GM19455 (cell line): ENCODE measurements around the gene NCBP2.
"Not testable (repeated sequence)": the region's sequence is repeated elsewhere in the genome, so short reads cannot be mapped to it uniquely, and the experiment has no call there.

Experiments
- ATAC-seq: cut with Tn5 transposase; IDR thresholded peaks from one replicate; pipeline ENCODE4 v1.9.1; 2021; ENCODE audit not compliant: unreplicated experiment

The NCBP2 gene

DNA sequence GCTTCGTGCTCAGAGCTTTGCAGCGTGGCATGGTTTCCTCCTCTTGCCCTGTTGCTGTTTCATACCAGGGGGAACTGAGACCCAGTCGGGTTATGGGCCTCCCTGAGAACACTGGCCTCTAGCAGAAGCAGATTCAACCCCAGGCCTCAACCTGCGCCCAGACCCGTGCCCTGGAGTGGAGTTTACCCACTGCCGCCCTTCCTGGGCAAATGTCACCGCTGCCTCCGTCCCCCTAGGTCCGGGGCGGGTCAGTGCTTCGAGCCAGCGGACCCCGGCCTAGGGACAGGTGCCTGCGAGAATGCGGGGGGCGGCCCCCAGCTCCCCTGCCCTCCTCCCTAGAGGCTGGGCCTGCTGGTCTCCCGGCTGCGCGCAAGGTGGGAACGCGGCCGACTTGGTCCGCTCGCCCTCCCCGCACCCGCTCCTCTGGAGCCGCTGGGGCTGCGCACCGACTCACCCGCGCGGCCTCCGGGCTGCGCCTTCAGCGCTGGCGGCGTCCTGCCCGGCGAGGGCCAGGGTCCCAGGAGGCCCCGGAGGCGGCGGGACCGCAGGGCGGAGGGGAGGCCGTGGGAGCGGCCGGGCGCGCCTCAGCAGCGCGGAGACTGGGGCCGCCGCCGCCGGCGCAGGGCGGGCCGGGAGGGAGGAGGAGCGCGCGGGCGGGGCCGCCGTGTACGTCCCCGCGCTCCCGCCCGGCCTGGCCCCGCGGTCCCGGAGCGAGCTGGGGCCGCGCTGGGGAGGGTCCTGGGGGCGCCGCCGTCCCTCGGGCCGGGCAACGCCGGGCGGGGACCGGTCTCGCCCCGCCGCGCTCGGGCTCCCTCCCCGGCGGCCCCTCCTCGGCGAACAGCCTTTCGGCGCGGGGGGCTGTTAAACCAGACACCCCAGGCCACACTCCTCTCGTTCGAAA lies 26.2 kb upstream of the NCBP2 start, which contains the start of gene PIGZ:
Gene PIGZ (minus strand): TSS at position 601 of the 901 bp plus-strand sequence. CDS start 16,802 bp downstream, outside the sequence.
- ATAC-seq, result peak; percentile 67

- no peak for ATAC-seq
Measured at GRCh38 chr3:196967412-196968232, 25.3 kb upstream of the NCBP2 start.

GRCh38 chr3:196966526-196967401 lies 24.4 kb upstream of the NCBP2 start:
- ATAC-seq, result no peak

DNA sequence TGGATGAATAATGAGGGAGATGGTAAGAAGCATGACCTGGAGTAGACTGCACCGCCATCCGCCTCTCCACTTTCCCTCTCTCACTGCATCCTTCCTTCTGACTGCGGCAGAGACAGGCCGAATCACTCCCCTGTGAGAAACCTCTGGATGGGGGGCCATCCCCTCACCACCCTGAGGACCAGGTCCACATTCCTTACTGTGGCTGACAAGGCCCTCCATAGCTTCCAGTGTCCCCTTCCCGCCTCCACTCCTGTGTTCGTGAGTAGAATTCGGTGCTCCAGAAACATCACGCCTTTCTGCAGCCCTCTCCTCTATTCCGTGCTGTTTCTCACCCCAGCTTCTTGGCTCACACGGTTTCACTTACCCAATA lies 23.5 kb upstream of the NCBP2 start:
- ATAC-seq, result no peak

- no peak for ATAC-seq
Measured at GRCh38 chr3:196965112-196965803, 22.9 kb upstream of the NCBP2 start.

- no peak for ATAC-seq
Measured at GRCh38 chr3:196963631-196963953, 21.3 kb upstream of the NCBP2 start.

GRCh38 chr3:196962930-196963630 lies 20.8 kb upstream of the NCBP2 start:
- ATAC-seq, result no peak

DNA sequence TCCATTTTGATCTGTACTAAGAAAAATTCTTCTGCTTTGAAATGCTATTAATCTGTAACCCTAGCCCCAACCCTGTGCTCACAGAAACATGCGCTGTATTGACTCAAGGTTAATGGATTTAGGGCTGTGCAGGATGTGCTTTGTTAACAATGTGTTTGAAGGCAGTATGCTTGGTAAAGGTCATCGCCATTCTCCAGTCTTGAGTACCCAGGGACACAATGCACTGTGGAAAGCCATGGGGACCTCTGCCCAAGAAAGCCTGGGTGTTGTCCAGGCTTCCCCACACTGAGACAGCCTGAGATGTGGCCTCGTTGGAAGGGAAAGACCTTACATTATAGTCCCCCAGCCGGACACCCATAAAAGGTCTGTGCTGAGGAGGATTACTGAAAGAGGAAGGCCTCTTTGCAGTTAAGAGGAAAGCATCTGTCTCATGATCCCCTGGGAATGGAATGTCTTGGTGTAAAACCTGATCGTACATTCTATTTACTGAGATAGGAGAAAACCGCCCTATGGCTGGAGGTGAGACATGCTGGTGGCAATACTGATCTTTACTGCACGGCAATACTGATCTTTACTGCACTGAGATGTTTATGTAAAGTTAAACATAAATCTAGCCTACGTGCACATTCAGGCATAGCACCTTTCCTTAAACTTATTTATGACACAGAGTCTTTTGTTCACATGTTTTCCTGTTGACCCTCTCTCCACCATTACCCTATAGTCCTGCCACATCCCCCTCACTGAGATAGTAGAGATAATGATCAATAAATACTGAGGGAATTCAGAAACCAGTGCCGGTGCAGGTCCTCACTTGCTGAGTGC lies 20.0 kb upstream of the NCBP2 start:
- ATAC-seq, result no peak

DNA sequence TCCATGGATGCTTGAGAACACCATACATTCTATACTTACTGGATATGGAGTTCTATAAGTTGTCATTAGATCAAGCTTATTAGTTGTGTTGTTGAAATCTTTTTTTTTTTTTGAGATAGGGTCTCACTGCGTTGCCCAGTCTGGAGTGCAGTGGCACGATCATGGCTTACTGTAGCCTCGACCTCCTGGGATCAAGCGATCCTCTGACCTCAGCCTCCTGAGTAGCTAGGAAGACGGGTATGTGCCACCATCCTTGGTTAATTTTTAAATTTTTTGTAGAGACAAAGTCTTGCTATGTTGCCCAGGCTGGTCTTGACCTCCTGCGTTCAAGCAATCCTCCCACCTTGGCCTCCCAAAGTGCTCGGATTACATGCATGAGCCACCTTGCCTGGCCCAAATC lies 12.5 kb upstream of the NCBP2 start:
- ATAC-seq, result no peak

GRCh38 chr3:196951371-196951770 lies 9.0 kb upstream of the NCBP2 start:
- no peak for ATAC-seq

GRCh38 chr3:196949750-196950149 lies 7.4 kb upstream of the NCBP2 start:
- ATAC-seq, result no peak

DNA sequence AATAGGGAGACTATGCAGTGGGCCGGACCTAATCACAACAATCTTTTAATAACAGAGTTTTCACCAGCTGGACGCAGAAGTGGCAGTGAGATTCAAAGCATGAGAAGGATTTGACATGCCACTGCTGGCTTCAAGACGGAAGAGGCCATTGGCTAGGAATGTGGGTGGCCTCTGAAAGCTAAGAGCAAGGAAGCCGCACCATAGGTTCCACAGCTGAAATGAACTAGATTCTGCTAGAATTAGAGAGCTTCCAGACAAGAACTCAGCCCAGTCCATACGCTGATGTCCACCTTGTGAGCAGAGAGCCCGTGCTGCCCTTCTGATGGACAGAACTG lies 6.9 kb upstream of the NCBP2 start:
- ATAC-seq, result no peak

GRCh38 chr3:196948442-196949284 lies 6.3 kb upstream of the NCBP2 start:
- ATAC-seq, result no peak

DNA sequence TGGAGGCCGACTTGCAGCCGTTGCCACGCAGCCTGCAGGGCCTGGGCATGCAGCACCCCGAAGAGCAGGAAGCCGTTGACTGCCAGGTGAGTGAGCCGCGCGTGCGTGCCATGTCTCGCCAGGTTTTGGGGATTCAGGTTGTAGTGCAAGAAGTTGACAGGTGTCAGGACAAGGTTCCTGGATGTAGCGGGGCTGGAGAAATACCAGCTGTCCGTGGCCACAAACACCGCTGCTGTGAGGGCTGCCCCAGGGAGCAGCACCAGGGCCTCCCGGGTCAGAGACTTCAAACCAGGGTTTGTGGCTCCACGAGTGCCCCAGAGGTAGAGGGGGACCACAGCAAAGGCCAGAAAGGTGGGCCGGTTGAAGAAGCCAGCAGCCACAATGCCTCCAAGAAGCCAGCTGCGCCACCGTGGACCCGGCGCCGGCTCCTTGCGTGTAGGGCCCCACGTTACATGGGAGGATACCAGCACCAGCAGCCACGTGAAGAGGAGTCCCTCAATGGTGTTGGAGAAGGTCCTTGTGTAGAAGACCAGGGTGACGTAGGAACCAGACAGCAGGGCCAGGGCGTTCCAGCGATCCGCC lies 5.6 kb upstream of the NCBP2 start:
- no peak for ATAC-seq

DNA sequence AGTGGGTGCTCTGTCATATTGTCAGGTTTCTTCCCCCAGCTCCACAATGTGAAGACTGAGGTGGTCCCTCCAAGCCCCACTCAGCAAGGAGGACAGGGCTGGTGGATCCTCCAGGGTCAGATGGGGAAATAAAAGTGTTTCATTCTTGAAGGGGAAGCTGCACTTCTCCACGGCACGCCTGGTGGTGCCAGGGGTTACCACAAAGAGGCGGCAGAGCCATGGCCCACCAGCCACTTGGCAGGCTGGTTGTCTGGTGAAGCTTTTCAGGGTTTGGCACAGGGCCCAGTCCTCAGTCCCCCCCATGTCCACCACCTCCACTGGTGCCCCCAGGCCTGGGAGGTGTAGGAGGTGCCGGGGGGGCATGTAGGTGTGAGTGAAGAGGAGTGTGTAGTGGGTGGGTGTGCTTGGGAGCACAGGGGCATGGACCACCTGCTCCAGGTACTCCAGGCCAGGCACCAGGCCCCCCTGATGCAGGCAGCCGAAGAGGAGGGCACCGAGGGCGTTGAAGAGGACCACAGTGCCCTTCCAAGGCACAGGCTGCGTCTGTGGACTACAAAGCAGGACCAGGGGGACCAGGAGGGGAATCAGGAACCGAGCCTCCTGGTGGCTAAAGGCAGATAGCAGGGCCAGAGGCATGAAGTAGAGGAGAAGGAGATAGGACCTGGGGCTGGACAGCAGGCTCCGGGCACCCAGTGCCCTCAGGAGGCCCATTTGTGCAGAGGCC lies 5.0 kb upstream of the NCBP2 start:
- no peak for ATAC-seq

- ATAC-seq, result not testable (repeated sequence)
Measured at GRCh38 chr3:196944037-196944790, 1.9 kb upstream of the NCBP2 start.

GRCh38 chr3:196942915-196943277 lies 568 bp upstream of the NCBP2 start:
- ATAC-seq, result peak; percentile 15
